ENCODE data around the gene TAF9B.

DNA sequence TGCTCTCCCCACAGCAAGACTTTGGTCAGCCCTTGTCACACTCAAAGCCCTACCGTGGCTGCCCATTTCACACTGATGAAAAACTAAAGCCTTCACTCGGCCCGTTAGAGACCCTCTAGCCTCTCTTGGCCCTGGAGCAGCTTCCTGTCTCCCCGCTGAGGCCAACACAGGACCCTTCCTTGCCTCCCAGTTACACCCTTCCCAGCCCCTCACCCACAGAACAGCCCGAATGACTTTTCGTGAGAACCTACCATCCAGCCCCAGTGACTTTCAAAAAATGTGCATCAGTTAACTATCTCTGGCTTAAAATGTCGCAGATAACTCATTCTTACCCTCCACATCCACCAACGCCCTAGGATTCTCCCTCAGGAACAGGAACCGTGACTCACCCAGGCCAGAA, 756 bp upstream of the TAF9B start:
- TF ChIP-seq CTCF (IDR thresholded peaks at IDR 0.05; ENCODE audit: extremely low read depth in 1 of 2, insufficient read depth in 1 of 2, low read depth in 1 of 2, low read length in 2 of 2) (no peak), POLR2A (IDR thresholded peaks at IDR 0.05; ENCODE audit: low read depth, low read length) (no peak), MYC (IDR thresholded peaks at IDR 0.05; ENCODE audit: low read depth, low read length) (no peak)

Measured in endothelial cell of umbilical vein (primary cell).